GM18499 (cell line): ENCODE results near the gene TMSB10.
A peak's percentile ranks its signal among the peaks of the same experiment; 100 is the strongest.
"Not testable (repeated sequence)": the region's sequence is repeated elsewhere in the genome, so short reads cannot be mapped to it uniquely, and the experiment has no call there.

Source experiments
- ATAC-seq: cut with Tn5 transposase; IDR thresholded peaks from one replicate; pipeline ENCODE4 v1.9.1; 2021; ENCODE audit warnings: moderate number of reproducible peaks; ENCODE audit not compliant: insufficient read depth, unreplicated experiment

Gene TMSB10

DNA sequence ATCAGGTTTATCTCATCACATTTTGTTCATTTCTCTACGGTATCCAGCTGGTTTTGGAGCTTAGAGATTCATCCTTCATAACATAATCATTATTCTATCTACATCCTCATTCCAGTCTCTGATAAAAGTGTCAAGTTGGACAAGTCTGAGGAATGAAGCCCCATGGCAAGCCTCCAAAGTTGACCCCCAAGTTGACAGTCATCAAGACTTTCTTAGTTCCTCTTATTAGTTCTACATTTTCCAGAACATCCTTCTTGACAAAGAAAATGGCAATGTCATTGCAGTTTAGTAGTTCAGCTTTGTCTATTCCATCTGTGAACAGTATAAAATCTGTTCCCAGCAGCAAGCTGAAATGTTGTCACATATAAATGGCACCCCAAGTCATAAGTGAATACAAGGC is 4.5 kb upstream of the TMSB10 start:
- ATAC-seq, result no peak

DNA sequence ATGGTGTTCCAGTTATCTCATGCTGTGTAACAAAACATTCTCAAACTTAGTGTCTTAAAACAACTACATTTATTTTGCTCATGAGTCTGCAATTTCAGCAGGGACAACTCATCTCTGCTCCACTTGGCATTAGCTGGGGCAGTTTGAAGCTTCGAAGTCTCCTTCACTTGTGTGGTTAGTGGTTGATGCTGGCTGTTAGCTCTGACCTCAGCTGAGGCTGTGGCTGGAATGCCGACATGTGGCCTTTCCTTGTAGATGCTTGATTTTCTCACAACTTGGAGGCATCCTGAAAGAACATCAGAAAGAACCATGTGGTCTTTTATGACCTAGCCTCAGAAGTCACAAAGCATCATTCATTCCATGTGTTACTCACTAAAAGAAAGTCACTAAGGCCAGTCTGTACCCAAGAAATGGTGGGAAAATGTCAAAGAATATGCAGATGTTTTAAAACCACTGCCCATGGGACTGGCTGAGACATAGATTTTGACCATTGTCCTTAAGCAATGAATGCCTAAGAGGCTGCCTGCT is 3.8 kb upstream of the TMSB10 start:
- no peak for ATAC-seq

DNA sequence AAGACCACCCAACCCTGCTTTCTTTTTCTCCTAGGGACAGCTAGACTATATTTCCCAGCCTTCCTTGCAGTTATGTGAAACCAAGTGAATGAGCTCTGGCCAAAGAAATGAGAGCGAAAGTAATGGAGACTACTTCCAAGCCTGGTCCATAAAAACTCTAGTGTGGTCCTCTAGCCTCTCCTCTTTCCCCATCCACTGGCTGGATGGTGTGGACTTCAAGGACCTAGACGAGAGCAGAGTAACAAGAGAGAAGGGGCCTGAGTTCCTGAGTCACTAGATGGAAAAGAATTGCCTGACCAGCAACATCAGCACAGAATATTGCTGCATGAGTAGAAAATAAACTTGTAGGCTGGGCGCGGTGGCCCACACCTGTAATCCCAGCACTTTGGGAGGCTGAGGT is 2.9 kb upstream of the TMSB10 start:
- no peak for ATAC-seq

DNA sequence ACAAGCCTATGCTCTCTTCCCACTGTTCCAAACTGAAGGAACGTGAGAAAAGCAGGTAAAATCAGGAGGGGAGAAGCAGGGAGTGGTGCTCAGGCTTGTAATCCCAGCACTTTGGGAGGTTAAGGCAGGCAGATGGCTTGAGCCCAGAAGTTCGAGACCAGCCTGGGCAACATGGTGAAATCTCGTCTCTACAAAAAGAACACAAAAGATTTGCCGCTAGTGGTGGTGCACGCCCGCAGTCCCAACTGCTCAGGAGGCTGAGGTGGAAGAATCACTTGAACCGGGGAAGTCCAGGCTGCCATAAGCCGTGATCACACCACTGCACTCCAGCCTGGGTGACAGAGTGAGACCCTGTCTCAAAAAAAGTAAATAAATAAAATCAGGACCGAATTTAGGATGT is 1.3 kb upstream of the TMSB10 start:
- ATAC-seq, result no peak

DNA sequence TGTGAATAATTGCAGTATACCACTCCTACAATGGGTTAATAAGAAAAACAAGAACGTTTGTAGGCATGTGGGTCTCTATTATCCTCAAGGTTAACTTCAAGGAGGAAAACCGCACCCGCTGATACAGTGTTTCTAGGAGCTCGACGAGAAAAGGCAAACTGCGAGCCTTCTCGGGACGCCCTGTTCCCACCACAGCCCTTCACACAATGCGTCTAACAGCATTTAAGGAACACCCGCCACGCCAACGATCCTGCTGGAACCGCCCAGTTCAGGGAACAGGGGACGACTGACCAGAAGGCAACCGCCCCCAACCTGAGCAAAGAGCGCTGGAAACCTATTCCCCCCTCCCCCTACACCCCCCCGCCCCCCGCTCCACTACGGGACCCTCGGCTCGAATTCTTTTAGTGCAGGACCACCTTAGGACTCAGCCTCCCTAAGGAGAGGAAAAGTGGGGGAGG is 710 bp upstream of the TMSB10 start:
- ATAC-seq, result no peak

DNA sequence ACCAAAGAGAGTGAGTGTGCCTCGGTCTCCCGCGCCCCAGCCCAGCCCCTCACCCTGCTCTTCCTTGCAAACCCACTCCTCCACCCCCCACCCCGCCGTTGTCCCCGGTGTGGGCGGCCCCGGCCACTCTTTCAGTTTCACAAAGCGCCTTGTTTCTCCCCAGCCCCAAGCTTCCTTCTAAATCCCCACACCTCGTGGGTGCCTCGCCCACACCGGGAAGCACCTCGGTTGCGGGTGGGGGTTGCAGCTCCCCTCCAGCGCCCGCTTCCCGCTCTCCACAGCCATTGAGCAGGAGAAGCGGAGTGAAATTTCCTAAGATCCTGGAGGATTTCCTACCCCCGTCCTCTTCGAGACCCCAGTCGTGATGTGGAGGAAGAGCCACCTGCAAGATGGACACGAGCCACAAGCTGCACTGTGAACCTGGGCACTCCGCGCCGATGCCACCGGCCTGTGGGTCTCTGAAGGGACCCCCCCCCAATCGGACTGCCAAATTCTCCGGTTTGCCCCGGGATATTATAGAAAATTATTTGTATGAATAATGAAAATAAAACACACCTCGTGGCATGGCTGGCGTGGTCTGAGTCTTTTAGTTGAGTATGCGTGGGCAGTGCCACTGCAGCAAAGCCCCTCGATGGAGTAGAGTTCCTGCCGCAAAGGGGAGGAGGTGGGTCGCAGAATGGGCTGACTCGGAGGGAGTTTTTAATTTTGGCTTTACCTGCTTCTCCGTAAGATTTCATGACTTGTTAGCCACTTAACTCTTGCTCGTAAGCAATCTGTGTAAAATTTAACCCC is 848 bp downstream of the TMSB10 start:
- ATAC-seq, result peak; percentile 7

DNA sequence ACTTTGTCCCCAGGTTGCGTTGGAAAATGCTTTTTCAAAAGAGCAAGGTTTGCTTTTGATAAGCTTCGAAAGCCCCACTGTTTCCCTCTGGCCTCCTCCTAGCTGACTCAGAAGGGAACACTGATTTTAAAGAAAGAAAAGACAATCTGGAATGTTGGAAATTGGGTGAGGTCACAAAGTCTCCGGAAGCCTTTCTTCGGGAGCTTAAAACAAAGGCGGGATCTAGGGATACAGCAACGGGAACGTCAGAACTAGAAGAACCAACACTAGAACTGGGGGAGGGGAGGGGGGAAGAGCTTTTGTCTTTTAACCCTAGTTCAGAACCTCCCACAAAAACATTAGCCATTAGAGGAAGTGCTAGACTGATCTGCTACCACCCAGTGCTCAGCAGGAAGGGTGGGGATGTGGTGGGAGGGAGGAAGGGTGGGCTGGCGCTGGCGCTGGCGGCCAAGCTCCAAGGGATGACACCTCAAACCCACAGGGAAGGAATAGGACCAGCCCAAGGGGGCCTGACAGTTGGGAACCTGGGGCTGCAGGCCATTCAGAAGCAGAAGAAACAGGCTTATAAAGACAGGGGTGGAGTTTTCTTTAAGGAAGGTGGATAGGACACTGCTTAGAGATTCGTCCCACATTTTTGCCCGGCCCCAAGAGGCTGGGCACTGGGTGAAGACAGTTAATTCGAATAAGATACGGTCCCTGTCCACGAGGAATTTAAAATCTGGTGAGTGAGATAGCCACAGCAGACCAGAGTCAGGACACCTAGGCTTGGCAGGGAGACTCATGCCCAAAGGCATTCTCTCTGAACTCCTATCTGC is 1.7 kb downstream of the TMSB10 start:
- ATAC-seq, result no peak

DNA sequence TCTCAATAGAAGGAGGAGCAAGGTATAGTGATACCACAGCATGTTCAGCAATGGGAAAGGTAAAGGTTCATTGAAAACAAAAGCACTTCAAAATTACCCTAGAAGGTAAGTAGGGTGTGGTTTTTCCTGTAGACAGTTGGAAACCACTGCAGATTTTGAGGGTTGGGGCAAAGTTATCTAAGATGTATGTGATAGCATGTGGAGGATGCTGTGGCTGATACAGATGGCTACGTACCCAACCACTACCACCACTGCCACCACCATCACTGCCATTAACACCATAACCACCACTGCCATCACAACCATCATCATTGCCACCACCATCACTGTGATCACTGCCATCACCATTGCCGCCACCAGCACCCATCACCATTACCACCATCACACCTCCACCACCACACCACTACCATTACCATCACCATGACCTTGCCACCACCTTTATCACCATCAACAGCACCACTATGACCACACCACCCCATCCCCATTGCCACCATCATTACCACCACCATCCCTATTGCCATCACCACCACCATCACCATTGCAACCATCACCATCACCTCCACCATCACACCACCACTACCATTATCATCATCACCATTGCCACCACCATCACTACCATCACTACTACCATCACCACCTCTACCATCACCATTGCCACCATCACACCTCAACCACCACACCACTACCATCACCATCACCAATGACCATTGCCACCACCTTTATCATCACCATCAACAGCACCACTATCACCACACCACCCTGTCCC is 3.7 kb downstream of the TMSB10 start:
- ATAC-seq, result no peak

DNA sequence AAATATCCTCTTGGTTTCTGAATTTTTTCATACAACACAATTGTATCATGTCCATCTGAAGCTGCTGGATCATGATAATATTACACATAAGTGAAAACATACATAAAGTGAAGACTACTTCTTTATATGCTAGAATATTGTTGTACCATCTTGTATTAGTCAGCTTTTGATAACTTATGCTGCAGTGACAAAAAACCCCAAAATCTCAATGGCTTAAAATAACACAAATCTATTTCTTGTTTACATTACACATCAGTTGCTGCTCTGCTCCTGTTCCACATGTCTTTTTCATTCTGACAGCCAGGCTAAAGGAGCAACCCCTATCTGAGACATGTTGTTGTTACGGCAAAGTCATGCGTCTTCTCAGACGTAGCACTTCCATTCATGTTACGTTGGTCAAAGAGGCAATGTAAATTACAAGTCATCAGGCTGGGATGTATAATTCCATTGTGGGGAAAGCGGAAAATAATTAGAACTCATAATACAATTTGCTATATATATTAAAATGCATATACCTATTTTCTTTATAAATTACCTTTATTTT is 5.8 kb downstream of the TMSB10 start:
- ATAC-seq, result no peak

DNA sequence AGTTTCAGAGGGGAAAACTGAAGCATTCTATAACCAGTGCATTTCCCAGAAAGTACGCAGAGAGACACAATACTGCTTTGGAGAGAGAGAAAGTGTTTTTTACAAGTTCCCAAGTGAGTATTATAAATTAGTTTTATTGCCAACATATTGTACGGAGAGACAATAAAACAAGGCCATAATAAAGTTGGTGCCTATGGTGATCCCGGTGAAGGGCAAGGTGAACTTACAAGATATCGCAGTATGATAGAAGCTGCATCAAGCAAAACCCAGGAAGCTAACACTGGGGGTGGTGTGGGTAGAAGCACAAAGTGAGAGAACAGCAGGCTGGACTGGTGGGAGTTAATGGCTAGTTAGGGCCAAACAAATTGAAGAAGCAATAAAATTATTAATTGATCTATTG is 7.5 kb downstream of the TMSB10 start:
- ATAC-seq, result no peak

DNA sequence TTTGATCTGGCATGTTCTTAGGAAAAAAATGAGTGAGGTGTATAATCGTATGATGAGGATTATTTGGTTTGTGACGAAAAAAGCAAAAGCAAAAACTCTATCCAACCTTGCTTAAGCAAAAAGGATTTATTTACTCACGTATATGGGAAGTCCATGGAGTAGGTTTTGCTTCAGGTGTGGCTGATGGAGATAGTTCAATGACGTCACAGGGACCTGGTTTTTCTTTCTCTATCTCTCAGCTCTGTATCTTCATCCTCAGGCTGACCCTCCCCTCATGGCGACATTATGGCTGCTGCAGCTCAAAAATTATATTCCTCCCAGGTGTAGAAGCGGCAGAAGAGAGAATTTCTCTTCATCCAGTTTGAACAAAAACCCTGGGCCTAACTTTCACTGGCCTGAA is 8.9 kb downstream of the TMSB10 start:
- no peak for ATAC-seq

DNA sequence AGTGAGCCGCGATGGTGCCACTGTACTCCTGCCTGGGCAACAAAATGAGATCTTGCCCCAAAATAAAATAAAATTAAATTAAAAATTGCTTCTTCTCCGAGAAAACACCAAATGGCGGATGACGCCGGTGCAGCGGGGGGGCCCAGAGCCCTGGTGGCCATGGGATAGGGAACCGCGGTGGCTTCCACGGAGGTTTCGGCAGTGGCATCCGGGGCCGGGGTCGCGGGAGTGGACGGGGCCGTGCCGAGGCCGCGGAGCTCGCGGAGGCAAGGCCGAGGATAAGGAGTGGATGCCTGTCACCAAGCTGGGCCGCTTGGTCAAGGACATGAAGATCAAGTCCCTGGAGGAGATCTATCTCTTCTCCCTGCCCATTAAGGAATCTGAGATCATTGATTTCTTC is 10.2 kb downstream of the TMSB10 start:
- ATAC-seq, result not testable (repeated sequence)

DNA sequence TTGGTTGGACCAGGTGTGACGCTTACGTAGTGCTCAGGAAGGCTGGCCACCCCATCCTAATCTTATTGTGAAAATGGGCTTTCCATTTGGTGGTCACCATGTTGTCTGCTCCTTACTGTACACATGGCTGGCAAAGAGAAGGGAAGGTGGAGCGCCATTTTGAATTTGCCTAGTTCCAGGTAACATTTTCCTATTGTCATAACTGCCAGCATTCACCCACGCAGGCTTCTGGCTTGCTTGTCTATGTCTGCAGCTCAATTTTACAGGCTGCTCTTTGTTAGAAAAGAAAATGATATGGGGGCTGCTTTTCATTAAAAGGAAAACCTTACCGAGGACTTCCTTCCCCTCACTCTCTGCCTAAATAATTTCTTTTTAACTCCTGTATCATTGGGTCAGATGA is 12.4 kb downstream of the TMSB10 start:
- ATAC-seq, result not testable (repeated sequence)

DNA sequence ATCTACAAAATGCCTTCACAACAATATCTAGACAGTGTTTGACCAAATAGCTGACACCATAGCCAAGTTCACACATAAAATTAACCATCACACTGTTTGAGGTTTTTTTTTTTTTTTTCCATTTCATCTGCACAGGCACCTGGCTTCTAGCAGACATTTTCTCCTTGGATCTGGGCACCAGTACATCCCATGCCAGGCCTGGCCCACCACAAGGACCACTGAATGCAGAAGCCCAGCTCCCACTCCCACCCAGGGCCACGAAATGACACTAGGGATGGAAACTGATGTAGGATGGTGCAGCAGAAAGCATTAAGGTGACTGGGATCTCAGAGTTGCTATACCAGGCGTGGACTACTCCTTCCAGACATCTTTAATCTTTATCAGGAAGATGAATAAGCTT is 13.0 kb downstream of the TMSB10 start:
- no peak for ATAC-seq

DNA sequence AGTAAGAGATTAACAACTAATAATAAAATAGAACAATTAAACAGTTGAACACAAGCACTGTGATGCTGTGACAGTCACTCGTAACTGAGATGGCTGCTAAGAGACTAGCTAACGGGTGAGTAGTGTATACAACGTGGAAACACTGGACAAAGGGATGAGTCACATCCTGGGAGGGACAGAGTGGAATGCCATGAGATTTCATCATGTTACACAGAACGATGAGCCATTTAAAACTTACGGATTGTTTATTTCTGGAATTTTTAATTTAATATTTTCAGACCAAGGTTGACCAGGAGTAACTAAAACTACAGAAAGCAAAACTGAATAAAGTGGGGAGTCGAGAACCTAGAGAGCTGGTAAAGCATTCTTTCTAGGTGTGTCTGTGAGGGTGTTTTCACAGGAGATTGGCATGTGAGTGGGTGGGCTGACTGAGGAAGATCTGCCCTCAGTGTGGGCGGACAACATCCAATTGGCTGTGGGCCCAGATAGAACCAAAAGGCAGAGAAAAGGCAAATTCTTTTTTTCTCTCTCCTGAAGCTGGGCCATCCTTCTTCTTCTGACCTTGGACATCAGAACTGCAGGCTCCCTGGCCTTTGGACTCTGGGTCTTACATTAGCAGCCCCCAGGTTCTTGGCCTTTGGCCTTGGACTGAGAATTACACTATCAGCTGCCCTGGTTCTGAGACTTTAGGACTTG is 14.6 kb downstream of the TMSB10 start:
- peak; percentile 32 for ATAC-seq

DNA sequence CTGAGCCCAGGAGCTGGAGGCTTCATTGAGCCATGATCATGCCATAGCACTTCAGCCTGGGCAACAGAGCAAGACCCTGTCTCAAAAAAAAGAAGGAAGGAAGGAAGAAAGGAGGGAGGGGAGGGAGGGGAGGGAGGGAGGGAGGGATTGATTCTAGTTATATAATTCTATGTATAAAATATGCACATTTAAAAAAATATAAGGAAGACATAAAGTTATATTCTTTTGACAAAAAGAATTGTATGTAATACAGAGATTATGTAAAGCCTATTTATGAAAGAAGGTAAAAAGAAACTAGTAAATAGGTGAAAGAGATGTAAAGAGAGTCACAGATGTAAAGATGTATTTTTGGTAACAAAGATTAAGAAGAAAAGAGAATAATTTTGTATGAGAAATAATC is 17.6 kb downstream of the TMSB10 start:
- ATAC-seq, result no peak

DNA sequence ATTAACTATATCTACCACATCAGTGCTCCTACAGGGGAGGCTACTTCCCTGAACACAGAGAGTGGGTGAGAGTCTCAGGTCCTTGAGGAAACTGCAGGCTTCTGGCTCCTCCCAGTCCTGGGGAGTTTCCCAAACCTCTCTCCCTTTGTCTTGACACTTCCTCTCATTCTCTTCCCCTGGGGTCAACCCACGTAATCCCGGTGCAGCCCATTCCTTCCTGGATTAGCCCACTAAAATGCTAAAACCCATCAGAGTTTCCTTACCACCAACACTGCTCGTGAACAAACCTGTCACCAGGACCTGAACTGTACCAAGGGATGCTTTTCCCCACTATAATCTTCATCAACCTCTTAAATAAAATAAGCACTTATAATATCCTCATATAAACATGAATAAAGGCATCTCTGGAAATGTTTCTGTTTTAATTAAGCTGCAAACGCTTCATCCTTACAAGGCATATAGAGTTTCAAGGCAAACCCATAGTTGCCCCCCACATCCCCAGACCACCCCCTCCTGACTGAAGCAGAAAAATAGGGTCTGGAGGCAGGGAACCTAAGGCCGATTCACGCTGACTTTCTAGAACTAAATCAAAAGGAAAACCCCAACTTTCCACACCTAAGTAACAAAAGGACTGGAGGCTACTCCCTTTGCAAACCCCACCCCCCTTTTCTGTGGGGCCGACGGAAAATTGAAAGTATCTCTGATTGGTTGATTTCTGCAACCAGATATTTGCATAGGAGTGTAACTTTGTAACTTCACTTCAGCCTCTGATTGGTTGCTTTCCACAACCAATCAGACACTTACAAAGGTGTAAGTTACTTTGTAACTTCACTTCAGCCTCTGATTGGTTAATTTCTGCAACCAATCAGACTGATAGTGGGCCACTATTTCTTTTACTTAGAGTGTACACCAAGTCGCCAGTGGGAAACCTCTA is 19.0 kb downstream of the TMSB10 start:
- no peak for ATAC-seq

DNA sequence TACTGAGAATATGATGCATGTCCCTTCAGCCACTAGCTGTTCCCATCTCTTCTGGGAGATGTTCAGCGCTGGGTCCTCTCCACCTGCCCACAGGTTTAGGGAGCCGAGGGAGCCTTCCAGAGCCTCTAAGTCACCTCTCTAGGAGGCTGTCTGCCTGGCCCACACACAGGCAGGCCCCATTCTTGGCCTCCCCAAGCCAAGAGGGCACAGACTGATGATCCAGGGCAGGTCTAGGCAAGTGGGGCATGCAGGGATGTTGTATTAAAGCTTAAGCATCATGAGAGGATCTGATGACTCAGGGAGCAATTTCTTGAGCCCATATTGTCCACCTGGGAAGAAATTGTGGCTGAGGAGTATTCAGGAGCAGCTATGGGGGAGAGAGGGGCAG is 19.9 kb downstream of the TMSB10 start:
- ATAC-seq, result no peak
